ENCODE results near the gene TGFBR3L.
"Not testable (repeated sequence)": the region's sequence is repeated elsewhere in the genome, so short reads cannot be mapped to it uniquely, and the experiment has no call there.

Gene TGFBR3L

GRCh38 chr19:7905268-7905667 is 9.4 kb upstream of the TGFBR3L start:
- no peak for DNase-seq

GRCh38 chr19:7905859-7906258 is 8.8 kb upstream of the TGFBR3L start:
- no peak for DNase-seq

- no peak for DNase-seq
Measured at GRCh38 chr19:7907122-7907521, 7.5 kb upstream of the TGFBR3L start.

- DNase-seq, result no peak
Measured at GRCh38 chr19:7907544-7907943, 7.1 kb upstream of the TGFBR3L start.

GRCh38 chr19:7908078-7908699 is 6.4 kb upstream of the TGFBR3L start:
- DNase-seq, result no peak

- no peak for DNase-seq
Measured at GRCh38 chr19:7908742-7909461, 5.7 kb upstream of the TGFBR3L start.

GRCh38 chr19:7909471-7910067 is 5.1 kb upstream of the TGFBR3L start:
- no peak for DNase-seq

GRCh38 chr19:7910321-7911161 is 4.1 kb upstream of the TGFBR3L start:
- DNase-seq, result no peak

- no peak for DNase-seq
Measured at GRCh38 chr19:7911508-7912143, 3.0 kb upstream of the TGFBR3L start.

- no peak for DNase-seq
Measured at GRCh38 chr19:7912144-7912696, 2.4 kb upstream of the TGFBR3L start.

GRCh38 chr19:7912697-7913564 is 1.7 kb upstream of the TGFBR3L start:
- DNase-seq, result no peak

GRCh38 chr19:7913652-7914051 is 978 bp upstream of the TGFBR3L start:
- no peak for DNase-seq

- DNase-seq, result no peak
Measured at GRCh38 chr19:7914099-7914498, 531 bp upstream of the TGFBR3L start.

- DNase-seq, result no peak
Measured at GRCh38 chr19:7915250-7916102, 846 bp downstream of the TGFBR3L start.

- DNase-seq, result no peak
Measured at GRCh38 chr19:7916103-7916954, 1.7 kb downstream of the TGFBR3L start.

- DNase-seq, result no peak
Measured at GRCh38 chr19:7916955-7917266, 2.3 kb downstream of the TGFBR3L start.

GRCh38 chr19:7917267-7918061 is 2.8 kb downstream of the TGFBR3L start:
- no peak for DNase-seq

- DNase-seq, result not testable (repeated sequence)
Measured at GRCh38 chr19:7918062-7918614, 3.5 kb downstream of the TGFBR3L start.
